PFSK-1 (cell line): ENCODE results near the gene VASH1.

Experiments
- FOXP2 ChIP-seq: optimal IDR thresholded peaks from 2 replicates; pipeline ENCODE3; 2011; ENCODE audit warnings: borderline replicate concordance, control low read depth, inconsistent platforms; ENCODE audit not compliant: insufficient read depth; ENCODE audit errors: extremely low read length, extremely low read depth
- POLR2AphosphoS5 ChIP-seq: IDR thresholded peaks from 2 replicates; pipeline ENCODE4 v1.6.1; 2012; ENCODE audit warnings: low read depth, mild to moderate bottlenecking, control low read depth, low read length, moderate library complexity
- SIN3A ChIP-seq: IDR thresholded peaks from 2 replicates; pipeline ENCODE4 v1.6.1; 2012; ENCODE audit warnings: mild to moderate bottlenecking, low read length, moderate library complexity, borderline replicate concordance; ENCODE audit not compliant: insufficient read depth
- TAF1 ChIP-seq: IDR thresholded peaks from 2 replicates; pipeline ENCODE4 v1.6.1; 2012; ENCODE audit warnings: low read length, control low read depth, borderline replicate concordance; ENCODE audit not compliant: insufficient read depth
- TF ChIP-seq, protein P1 (sequence below), 2 experiments: IDR thresholded peaks; 2 replicates each; pipeline versions ENCODE4 v1.6.1 to v1.8.0; 2011 to 2012; ENCODE audit warnings: low read depth in 2 of 2, low read length in 2 of 2, control low read depth in 1 of 2, inconsistent platforms in 1 of 2, mild to moderate bottlenecking in 1 of 2, moderate library complexity in 1 of 2; ENCODE audit not compliant: insufficient read depth in 1 of 2

DNA sequence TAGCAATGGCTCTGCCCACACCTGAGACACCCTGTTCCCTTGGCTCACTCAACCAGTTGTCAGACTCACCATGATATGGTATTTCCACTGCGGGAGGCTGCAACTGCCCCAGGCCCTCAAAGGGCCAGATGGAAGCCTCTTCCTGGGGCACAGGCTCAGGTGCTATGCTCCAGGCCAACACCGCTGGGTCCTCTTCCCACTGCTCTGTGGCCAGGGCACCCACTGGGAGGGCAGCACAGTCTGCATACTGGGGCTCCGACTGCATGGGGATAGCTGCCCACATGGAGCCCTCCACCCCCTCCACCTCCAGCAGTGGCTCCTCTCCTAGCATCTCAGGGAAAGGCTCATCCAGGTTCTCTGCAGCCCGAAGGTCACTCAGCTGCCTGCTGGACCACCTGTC lies 47.7 kb downstream of the VASH1 start:
- TF ChIP-seq, protein P1, sequence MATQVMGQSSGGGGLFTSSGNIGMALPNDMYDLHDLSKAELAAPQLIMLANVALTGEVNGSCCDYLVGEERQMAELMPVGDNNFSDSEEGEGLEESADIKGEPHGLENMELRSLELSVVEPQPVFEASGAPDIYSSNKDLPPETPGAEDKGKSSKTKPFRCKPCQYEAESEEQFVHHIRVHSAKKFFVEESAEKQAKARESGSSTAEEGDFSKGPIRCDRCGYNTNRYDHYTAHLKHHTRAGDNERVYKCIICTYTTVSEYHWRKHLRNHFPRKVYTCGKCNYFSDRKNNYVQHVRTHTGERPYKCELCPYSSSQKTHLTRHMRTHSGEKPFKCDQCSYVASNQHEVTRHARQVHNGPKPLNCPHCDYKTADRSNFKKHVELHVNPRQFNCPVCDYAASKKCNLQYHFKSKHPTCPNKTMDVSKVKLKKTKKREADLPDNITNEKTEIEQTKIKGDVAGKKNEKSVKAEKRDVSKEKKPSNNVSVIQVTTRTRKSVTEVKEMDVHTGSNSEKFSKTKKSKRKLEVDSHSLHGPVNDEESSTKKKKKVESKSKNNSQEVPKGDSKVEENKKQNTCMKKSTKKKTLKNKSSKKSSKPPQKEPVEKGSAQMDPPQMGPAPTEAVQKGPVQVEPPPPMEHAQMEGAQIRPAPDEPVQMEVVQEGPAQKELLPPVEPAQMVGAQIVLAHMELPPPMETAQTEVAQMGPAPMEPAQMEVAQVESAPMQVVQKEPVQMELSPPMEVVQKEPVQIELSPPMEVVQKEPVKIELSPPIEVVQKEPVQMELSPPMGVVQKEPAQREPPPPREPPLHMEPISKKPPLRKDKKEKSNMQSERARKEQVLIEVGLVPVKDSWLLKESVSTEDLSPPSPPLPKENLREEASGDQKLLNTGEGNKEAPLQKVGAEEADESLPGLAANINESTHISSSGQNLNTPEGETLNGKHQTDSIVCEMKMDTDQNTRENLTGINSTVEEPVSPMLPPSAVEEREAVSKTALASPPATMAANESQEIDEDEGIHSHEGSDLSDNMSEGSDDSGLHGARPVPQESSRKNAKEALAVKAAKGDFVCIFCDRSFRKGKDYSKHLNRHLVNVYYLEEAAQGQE (IDR thresholded peaks at IDR 0.05; ENCODE audit: insufficient read depth in 1 of 2, low read depth in 2 of 2, low read length in 2 of 2): no peak
- TF ChIP-seq SIN3A (no peak), POLR2AphosphoS5 (no peak), TAF1 (no peak), FOXP2 (no peak)
